LNCAP (cell line): ENCODE results near the gene IGF1R.

Experiments
- CTCF ChIP-seq: fragments of 450-650 bp; IDR thresholded peaks from 2 replicates; pipeline ENCODE4 v1.5.1; 2017; ENCODE audit warnings: mild to moderate bottlenecking

IGF1R gene

GRCh38 chr15:98898122-98898521, 249.8 kb downstream of the IGF1R start:
- TF ChIP-seq CTCF: no peak

- no peak for TF ChIP-seq CTCF
Measured at GRCh38 chr15:98899272-98900021, 251.1 kb downstream of the IGF1R start.

- no peak for TF ChIP-seq CTCF
Measured at GRCh38 chr15:98900356-98900755, 252.0 kb downstream of the IGF1R start.

GRCh38 chr15:98901434-98902072, 253.2 kb downstream of the IGF1R start:
- no peak for TF ChIP-seq CTCF

- TF ChIP-seq CTCF: no peak
Measured at GRCh38 chr15:98902931-98903330, 254.6 kb downstream of the IGF1R start.

GRCh38 chr15:98903377-98904018, 255.2 kb downstream of the IGF1R start:
- no peak for TF ChIP-seq CTCF

GRCh38 chr15:98904544-98904943, 256.2 kb downstream of the IGF1R start:
- peak; percentile 61 for TF ChIP-seq CTCF
